ENCODE measurements around the gene HIPK2. TPM values are rescaled to one million over a fixed set of nuclear protein-coding genes. Genes with fewer than 3 reads are reported as not detected.

The HIPK2 gene
- total and polyA plus RNA-seq, 10 of the 15 experiments (the other 5 are each of a cell fraction or from before 2014, with no cell fraction given): 1.7 to 39.0 (median 9.4) TPM

GRCh38 chr7:139596626-139597025 is 181.2 kb downstream of the HIPK2 start:
- no peak for ATAC-seq
- DNase-seq (ENCODE audit: low read depth, low spot score): no peak
- H4K20me1 ChIP-seq (ENCODE audit: control insufficient read depth, insufficient read depth): no peaks in the 10 kb centered on the region
- no peak overlapping the region for H3K4me3 ChIP-seq
- TF ChIP-seq IRF5 (IDR thresholded peaks at IDR 0.05; ENCODE audit: borderline replicate concordance) (no peak), RAD21 (IDR thresholded peaks at IDR 0.05; ENCODE audit: insufficient read depth, low read depth, low read length) (no peak), MXI1 (IDR thresholded peaks at IDR 0.05; ENCODE audit: low read depth, low read length) (no peak), ZNF274 (IDR thresholded peaks at IDR 0.05; ENCODE audit: insufficient read depth, insufficient read length) (no peak), JUNB (IDR thresholded peaks at IDR 0.05) (no peak), FOXK2 (IDR thresholded peaks at IDR 0.05) (no peak), ZNF24 (IDR thresholded peaks at IDR 0.05) (no peak), BCLAF1 (IDR thresholded peaks at IDR 0.05) (no peak), ZZZ3 (IDR thresholded peaks at IDR 0.05; ENCODE audit: control insufficient read depth, insufficient read length, low read depth) (no peak), NFYB (IDR thresholded peaks at IDR 0.05; ENCODE audit: insufficient read depth, low read depth, low read length) (no peak), SMARCA5 (IDR thresholded peaks at IDR 0.05) (no peak), ZNF592 (IDR thresholded peaks at IDR 0.05) (no peak), SREBF1 (IDR thresholded peaks at IDR 0.05; ENCODE audit: low read length) (no peak), SIX5 (IDR thresholded peaks at IDR 0.05; ENCODE audit: low read depth, low read length, severe bottlenecking) (no peak), HSF1 (IDR thresholded peaks at IDR 0.05; ENCODE audit: low read depth, low read length) (no peak), NFIC (IDR thresholded peaks at IDR 0.05; ENCODE audit: low read depth, low read length) (no peak), BMI1 (IDR thresholded peaks at IDR 0.05; ENCODE audit: borderline replicate concordance) (no peak)
- no peaks in the 10 kb centered on the region for H3K79me2 ChIP-seq (ENCODE audit: control insufficient read depth, insufficient read depth, low read length)
- 92% methylated on average over 16 of the region's 17 CpGs for WGBS (ENCODE audit: insufficient coverage, insufficient replicate concordance, low lambda C conversion rate, missing lambda C conversion rate)
- H3K27ac ChIP-seq (ENCODE audit: control insufficient read depth, insufficient read depth): no peak overlapping the region
- H2AFZ ChIP-seq (ENCODE audit: control insufficient read depth, low read depth, low read length): no peak overlapping the region
- CTCF ChIA-PET: no interaction called here
- SMC1A ChIA-PET (ENCODE audit: uncharacterized antibody, unreplicated experiment): no interaction called here
- in situ Hi-C loops (cut with MboI) (no loop called here), intact Hi-C loops (cut with micrococcal nuclease; ENCODE audit: unreplicated experiment) (no loop called here)
- H3K9ac ChIP-seq (ENCODE audit: control insufficient read depth, insufficient read depth, low read length): no peak overlapping the region
- RAD21 ChIA-PET (ENCODE audit: unreplicated experiment): no interaction called here
- H3K4me1 ChIP-seq (ENCODE audit: control insufficient read depth, insufficient read depth, low read length): no peaks in the 10 kb centered on the region
- H3K27me3 ChIP-seq (replicated peaks in 1 of 2; ENCODE audit: control insufficient read depth in 2 of 2, insufficient read depth in 2 of 2, low read length in 1 of 2): no peaks in the 10 kb centered on the region
- POLR2A ChIA-PET: no interaction called here
- no peaks in the 10 kb centered on the region for H3K9me3 ChIP-seq (replicated peaks; ENCODE audit: control insufficient read depth, insufficient read depth, low read length)
- no peak for FAIRE-seq
- no TSS peak for BruUV-seq (replicated peaks)
- H3K36me3 ChIP-seq (ENCODE audit: control insufficient read depth in 2 of 2, insufficient read depth in 2 of 2, low read length in 1 of 2): peaks cover 5 to 17% of the 10 kb centered on the region in 2 experiments; a peak in 3 of 4 replicates
- H3K4me2 ChIP-seq (ENCODE audit: control insufficient read depth, insufficient read depth): no peak overlapping the region

Data from GM12878 (cell line).